Ramos (cell line): ENCODE data around the gene TSPAN4.

Experiments
- in situ Hi-C: fragments of 300-500 bp; cut with MboI; formaldehyde crosslinking; loops from one replicate; pipeline ENCODE4 v1.14.3; 2022; ENCODE audit warnings: low sequenced_read_pairs; ENCODE audit not compliant: unreplicated experiment

The TSPAN4 gene

GRCh38 chr11:875203-875602 is 32.6 kb downstream of the TSPAN4 start:
- in situ Hi-C loops = no loop called here

GRCh38 chr11:875769-876301 is 33.2 kb downstream of the TSPAN4 start:
- in situ Hi-C loops = no loop called here

- in situ Hi-C loops = no loop called here
Observed at GRCh38 chr11:876545-876944, 33.9 kb downstream of the TSPAN4 start.

GRCh38 chr11:877565-877964 is 34.9 kb downstream of the TSPAN4 start:
- in situ Hi-C loops = no loop called here

GRCh38 chr11:880447-880846 is 37.8 kb downstream of the TSPAN4 start:
- in situ Hi-C loops = no loop called here

- in situ Hi-C loops = no loop called here
Observed at GRCh38 chr11:882596-882995, 39.9 kb downstream of the TSPAN4 start.

- in situ Hi-C loops = no loop called here
Observed at GRCh38 chr11:883527-883926, 40.9 kb downstream of the TSPAN4 start.

- in situ Hi-C loops = no loop called here
Observed at GRCh38 chr11:884578-885070, 42.0 kb downstream of the TSPAN4 start.

GRCh38 chr11:886568-886967 is 43.9 kb downstream of the TSPAN4 start:
- in situ Hi-C loops = no loop called here

GRCh38 chr11:887589-887988 is 44.9 kb downstream of the TSPAN4 start:
- in situ Hi-C loops = no loop called here

- in situ Hi-C loops = no loop called here
Observed at GRCh38 chr11:888310-889212, 45.9 kb downstream of the TSPAN4 start.

GRCh38 chr11:889257-889656 is 46.6 kb downstream of the TSPAN4 start:
- in situ Hi-C loops = no loop called here

- in situ Hi-C loops = no loop called here
Observed at GRCh38 chr11:889687-890475, 47.2 kb downstream of the TSPAN4 start.

- in situ Hi-C loops = no loop called here
Observed at GRCh38 chr11:890794-891540, 48.3 kb downstream of the TSPAN4 start.

- in situ Hi-C loops = no loop called here
Observed at GRCh38 chr11:893008-893654, 50.5 kb downstream of the TSPAN4 start.

- in situ Hi-C loops = no loop called here
Observed at GRCh38 chr11:894575-895201, 52.0 kb downstream of the TSPAN4 start.

GRCh38 chr11:895331-896110 is 52.9 kb downstream of the TSPAN4 start:
- in situ Hi-C loops = no loop called here

GRCh38 chr11:897253-898142 is 54.8 kb downstream of the TSPAN4 start:
- in situ Hi-C loops = no loop called here
